GM12874 (cell line): ENCODE data around the gene ZNF80.
"Not testable (repeated sequence)": the region's sequence is repeated elsewhere in the genome, so short reads cannot be mapped to it uniquely, and the experiment has no call there.

Experiments
- CTCF ChIP-seq: IDR thresholded peaks from 2 replicates; pipeline ENCODE4 v1.5.1; 2011; ENCODE audit warnings: low read depth, mild to moderate bottlenecking, control low read depth, low read length, moderate library complexity; ENCODE audit not compliant: insufficient read depth

ZNF80 gene

GRCh38 chr3:114237478-114237877 is at the start of gene ZNF80:
ZNF80 (minus strand) TSS chr3:114237578; CDS start chr3:114237074, 504 bp downstream.
- not testable (repeated sequence) for TF ChIP-seq CTCF

GRCh38 chr3:114286266-114286665 is 48.9 kb upstream of the ZNF80 start:
- TF ChIP-seq CTCF = no peak

GRCh38 chr3:114285648-114286230 is 48.4 kb upstream of the ZNF80 start:
- no peak for TF ChIP-seq CTCF

- no peak for TF ChIP-seq CTCF
These were observed 47.3 kb upstream of the ZNF80 start for GRCh38 chr3:114284644-114285043.

- TF ChIP-seq CTCF = no peak
These were observed 37.6 kb upstream of the ZNF80 start for GRCh38 chr3:114274929-114275328.

- no peak for TF ChIP-seq CTCF
These were observed 34.9 kb upstream of the ZNF80 start for GRCh38 chr3:114272271-114272670.

- TF ChIP-seq CTCF = no peak
These were observed 32.6 kb upstream of the ZNF80 start for GRCh38 chr3:114270019-114270418.
